GM19395 (cell line): ENCODE data around the gene GFI1.
"Not testable (repeated sequence)": the region's sequence is repeated elsewhere in the genome, so short reads cannot be mapped to it uniquely, and the experiment has no call there.

Experiments used
- ATAC-seq: cut with Tn5 transposase; IDR thresholded peaks from one replicate; pipeline ENCODE4 v1.9.1; 2021; ENCODE audit warnings: mild to moderate bottlenecking, moderate library complexity; ENCODE audit not compliant: unreplicated experiment

GFI1 gene

DNA sequence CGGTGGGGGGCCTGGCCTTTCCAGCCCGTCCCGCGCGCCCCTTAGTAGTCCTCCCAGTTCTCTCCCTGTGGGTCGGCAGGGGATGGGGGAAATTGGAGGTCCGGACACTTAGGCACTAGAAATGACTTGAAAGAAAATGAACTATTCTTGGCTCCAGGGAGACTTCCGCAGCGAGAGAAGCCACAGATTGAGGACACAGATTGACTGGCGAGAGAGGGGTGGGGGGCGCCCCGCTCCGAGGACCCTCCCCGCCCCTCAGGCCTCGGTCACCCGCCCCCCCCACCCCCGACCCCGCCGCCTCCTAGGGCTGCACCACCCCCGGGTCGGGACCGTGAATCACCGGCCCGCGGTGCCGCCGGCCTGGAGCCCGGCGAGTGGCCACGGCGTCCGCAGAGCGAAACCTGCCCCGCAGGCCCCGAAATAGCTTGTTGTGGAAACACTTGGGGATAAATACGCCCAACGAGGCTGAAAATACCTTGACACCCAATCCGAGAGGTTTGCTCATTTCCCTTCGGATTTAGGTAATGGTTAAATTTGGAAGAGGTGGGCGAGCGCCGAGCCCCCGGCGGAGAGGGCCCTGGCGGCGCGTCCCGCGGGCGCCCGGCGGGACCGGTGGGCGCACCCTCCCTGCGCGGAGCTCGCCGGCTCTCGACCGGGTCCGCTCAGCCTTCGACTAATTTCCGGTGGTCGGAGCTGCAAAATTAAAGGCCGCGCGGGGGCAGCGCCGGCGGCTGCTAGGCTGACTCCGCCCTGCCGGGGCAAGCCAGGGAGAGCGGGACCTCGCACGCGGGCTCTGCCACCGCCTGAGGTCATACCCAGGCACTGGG, at the start of gene GFI1:
Gene GFI1 (minus strand): TSS at position 675 of the 827 bp plus-strand sequence. CDS start 3,438 bp downstream, outside the sequence.
- ATAC-seq = peak; percentile 10

DNA sequence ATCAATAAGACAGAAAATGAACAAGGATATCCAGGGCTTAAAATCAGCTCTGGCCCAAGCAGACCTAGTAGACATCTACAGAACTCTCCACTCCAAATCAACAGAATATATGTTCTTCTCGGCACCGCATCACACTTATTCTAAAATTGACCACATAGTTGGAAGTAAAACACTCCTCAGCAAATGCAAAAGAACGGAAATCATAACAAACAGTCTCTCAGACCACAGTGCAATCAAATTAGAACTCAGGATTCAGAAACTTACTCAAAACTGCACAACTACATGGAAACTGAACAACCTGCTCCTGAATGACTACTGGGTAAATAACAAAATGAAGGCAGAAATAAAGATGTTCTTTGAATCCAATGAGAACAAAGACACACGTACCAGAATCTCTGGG, 45.6 kb upstream of the GFI1 start:
- ATAC-seq = not testable (repeated sequence)

DNA sequence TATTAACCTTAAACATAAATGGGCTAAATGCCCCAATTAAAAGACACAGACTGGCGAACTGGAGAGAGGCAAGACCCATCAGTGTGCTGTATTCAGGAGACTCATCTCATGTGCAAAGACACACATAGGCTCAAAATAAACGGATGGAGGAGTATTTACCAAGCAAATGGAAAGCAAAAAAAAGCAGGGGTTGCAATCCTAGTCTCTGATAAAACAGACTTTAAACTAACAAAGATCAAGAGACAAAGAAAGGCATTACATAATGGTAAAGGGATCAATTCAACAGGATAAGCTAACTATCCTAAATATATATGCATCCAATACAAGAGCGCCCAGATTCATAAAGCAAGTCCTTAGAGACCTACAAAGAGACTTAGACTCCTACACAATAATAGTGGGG, 45.2 kb upstream of the GFI1 start:
- ATAC-seq = not testable (repeated sequence)

DNA sequence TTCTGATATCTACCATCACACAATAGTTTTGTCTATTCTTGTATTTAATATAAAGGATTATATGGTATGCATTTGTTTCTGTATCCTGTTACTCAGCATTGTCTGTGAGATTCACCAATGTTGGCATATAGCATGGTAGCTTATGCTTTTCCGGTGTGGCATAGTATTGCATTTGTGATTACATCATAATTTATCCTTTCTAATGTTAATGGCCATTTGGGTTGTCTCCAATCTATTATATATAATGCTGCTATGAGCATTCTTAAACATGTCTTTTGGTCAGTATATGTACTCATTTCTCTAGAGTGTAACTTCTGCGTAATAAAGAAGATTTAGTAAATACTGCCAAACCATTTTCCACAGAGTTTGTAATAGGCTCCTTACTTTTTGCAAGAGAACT, 40.9 kb upstream of the GFI1 start:
- no peak for ATAC-seq

DNA sequence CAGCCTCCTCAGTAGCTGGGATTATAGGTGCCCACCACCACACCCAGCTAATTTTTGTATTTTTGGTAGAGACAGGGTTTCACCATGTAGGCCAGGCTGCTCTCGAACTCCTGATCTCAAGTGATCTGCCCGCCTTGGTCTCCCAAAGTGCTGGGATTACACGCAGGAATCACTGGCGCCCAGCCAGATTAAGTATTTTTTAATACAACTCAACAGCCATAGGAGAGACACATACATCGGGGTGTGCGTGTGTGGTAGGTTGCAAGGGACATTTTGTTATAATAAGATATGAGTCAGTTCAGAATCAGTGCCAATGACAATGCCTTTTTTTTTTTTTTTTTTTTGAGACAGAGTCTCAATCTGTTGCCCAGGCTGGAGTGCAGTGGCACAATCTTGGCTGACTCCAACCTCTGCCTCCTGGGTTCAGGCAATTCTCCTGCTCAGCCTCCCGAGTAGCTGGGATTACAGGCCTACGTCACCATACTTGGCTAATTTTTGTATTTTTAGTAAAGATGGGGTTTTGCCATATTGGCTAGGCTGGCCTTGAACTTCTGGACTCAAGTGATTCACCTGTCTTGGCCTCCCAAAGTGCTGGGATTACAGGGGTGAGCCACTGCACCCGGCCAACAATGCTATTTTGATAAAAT, 38.3 kb upstream of the GFI1 start:
- ATAC-seq = not testable (repeated sequence)

DNA sequence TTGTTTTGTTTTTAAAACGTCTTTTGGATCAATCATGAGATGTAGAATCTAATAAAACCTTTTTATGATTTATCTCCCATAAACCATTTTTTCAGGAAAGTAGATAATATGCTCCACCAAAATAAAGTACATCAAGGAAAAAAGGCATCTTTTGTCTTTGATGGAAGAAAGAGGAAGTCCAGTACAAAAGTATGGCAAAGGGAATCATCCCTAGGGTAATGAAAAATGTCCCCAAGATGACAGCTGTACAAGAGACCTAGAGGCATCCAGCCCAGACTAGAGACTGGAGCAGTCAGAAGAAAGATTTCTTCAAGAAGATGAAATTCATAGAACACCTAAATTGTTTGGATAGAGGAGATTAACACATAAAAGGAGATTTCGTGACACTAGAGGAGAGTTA, 32.3 kb upstream of the GFI1 start:
- ATAC-seq = no peak

DNA sequence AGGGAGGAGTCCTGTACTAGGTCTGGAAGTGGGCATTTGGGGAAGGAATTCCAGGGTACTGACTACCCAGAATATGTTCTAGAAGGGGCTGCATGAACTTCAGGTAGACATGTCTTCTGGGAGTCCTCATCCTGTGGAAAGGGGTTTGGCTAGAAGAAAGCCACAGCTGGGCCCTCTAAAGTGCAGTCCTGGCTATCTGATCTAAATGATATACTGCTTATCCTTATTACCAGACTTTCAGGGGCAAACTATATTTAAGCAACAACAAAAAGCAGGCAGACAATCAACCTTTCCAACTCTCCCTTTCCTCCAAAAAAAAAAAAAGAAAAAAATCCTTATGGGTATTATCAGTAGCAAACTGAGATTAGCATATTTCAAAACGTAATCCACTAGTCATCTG, 29.8 kb upstream of the GFI1 start:
- no peak for ATAC-seq

DNA sequence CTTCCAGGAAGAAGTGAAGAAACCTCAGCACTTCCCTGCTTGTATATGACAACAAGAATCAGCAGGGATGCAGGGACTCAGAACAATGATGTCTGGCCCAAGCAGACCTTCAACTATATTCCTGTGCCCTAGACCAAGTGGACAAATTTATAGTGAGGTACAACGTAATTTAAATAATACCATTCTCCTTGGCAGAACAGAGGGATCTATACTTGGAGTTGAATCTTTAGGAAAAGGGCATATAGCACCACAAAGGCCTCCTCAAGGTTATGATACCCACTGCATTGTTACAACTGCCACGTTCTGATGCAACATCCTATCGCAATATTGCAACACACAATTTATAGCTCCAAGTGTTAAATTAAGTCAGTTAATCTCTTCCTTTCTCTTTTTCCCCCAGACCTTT, 29.1 kb upstream of the GFI1 start:
- no peak for ATAC-seq

DNA sequence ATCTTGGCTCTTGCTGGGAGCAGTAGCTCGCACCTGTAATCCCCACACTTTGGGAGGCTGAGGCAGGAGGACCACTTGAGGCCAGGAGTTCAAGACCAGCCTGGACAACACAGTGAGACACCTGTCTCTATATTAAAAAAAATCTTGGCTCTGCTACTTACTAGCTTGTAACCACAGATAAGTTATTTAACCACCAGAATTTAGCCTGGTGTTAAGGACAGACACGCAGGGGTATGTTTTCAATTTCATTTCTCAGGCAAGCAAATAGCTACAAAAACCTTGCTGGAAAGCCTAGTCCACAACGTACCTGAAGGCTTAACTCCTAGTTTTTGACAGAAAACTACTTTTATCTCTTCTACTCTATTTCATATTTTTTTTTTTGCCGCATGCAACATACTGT, 24.8 kb upstream of the GFI1 start:
- ATAC-seq = peak; percentile 75

DNA sequence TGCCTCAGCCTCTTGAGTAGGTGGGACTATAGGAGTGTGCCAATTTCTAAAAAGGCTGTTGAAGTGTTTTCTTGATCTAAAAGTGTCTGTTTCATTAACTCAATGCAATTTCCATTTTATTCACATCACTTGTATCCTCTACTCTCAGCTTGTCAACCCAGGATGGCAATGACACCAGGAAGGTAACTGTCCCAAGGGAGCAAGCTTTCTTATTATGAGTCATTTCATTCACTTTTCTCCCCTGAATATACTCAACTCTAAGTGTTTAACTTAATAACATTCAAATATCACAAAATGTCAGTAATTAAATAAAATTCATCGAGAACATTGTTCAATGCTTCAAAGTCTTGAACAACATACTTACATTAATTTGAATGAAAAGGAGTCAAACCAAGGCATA, 22.9 kb upstream of the GFI1 start:
- no peak for ATAC-seq

DNA sequence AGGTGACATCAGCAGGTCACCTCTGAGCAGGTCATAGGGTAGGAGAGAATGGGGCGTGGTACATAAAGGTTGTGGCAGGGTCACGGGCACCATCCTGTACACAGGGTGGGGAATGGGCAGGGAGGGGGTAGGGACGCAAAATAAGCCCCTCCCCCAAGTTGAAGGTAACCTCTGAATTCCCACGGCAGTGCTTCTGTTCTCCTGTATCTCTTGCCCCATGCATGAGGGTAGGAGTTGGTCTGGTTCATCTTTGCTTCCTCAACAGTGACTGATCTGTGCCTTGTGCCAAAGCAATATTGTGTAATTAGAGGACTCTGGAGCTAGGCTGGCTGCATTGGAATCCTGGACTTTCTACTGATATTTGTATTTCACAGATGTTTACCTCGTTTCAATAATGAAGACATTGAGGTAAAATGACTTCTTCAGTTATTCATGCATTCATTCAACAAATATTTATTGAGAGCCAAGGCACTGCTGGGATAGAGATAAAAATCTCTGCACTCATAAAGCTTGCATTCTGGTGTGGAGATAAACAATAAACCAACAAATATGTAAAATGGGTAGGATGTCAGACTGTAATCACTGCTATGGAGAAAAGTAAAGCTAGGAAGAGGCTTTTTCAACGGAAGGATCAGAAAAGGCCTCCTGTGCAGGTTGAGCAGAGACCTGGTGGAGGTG, 18.4 kb upstream of the GFI1 start:
- ATAC-seq = no peak

DNA sequence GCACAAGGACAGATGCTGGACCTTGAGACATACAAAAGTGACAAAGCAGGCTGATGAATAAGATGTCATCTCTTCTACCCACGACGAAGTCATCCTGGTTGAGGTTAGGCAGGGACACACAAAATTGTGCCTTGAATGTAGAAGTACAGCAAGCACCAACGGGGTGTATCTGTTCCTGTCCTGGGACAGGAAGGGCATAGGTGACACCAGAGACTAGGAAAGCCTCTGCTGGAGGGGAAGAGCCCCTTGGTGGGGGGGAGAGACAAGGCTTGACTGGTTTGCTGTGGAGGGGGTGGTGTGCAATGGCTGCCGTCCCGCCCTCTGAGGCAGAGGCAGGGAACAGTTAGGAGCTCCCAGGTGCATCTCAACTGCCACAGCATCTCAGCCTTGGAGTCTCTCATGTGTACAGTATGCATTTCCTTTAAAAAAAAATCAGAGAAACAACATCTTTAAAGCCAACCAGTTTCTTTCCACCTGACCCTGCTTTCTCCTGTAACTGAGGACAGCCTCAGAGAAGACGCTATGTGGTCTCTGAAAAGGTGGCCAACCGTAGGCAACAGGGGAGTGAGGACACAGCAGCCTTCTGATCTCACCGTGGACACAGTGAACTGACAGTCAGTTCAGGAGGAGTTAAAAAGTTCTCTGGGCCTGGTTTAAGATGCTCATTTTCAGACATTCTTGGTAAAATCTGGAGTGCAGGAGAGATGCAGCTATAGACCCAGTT, 17.7 kb upstream of the GFI1 start:
- no peak for ATAC-seq

DNA sequence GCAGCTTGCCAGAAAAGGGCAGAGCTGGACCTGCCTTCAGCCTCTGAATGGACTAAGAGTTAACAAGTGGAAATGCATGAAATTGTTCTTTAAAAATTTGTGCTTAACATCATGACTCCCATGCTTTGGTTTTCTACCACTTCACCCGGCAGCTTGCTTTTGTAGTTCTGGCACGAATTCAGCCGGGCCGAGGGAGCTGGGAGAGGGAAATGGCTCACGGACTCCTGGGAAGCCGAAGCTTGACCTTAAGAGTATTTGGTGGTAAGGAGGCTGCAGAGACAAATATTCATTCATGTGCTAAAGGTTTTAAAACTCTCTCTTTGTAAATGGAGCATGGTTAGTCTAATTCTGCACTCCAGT, 17.2 kb upstream of the GFI1 start:
- ATAC-seq = no peak

DNA sequence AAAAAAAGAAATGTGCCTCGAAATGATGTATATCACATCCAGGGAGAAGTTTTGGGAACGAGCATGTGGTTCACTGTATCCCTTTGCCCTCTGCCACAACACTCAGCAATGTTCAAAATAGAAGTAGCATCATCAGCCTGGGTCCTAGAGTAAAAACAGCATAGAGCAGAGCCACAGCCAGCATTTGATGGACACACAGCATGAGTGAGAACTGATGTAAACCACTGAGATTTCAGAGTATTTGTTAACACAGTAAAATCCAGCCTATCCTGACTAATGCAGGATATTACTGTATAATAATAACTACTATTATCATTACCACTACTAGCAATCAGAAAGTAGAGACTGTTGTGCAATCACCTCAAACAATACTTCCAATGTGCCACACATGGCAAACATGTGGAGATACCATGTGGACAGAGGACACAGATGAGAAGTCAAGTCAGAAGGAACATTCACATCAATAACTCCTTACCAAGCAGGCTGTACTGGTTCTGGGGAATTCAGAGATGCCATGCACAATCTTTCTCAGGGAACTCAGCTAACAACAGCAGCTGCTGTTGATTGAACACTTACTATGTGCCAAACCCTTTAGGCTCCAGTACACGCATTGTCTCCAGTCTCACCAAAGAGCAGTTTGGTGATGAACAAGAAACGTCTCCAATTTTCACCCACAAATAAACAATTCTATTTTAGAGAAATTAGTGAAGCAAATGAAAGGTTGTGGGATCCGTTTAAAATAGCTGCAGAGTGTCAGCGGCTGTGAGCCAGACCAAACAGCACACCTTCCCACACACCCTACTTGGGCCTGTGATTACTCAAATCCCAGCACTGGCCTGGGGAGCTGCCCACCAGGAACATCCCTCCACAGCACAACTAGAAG, 16.6 kb upstream of the GFI1 start:
- peak; percentile 44 for ATAC-seq

DNA sequence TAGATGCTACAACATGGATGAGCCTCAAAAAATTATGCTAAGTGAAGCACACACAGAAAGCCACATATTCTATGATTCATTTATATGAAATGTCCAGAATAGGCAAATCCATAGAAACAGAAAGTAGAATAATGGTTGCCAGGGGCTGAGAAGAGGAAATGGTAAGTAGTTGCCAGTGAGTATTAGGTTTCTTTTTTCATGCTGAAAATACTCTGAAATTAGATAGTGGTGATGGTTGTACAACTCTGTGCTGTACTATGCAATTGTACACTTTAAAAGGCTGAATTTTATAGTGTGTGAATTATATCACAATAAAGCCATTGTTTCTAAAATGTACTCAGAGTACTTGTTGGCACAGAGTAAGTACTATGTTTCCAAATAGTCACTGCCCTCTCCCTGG, 15.5 kb upstream of the GFI1 start:
- ATAC-seq = peak; percentile 65

DNA sequence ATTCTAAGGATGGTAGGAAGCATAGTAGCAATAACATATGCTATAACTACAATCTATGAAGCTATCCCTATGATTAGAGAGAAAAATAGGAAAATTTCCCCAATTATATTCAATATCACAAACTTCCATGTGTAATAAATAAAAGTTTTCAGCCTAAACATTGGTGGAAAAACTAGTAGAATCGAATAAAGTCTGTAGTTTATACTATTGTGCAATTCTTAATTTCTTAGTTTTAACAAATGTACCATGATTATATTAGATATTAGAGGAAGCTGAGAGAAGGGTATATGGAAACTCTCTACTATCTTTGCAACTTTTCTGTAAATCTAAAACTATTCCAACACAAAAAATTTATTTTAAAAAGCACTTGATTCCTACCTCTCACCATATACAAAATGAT, 13.8 kb upstream of the GFI1 start:
- no peak for ATAC-seq

DNA sequence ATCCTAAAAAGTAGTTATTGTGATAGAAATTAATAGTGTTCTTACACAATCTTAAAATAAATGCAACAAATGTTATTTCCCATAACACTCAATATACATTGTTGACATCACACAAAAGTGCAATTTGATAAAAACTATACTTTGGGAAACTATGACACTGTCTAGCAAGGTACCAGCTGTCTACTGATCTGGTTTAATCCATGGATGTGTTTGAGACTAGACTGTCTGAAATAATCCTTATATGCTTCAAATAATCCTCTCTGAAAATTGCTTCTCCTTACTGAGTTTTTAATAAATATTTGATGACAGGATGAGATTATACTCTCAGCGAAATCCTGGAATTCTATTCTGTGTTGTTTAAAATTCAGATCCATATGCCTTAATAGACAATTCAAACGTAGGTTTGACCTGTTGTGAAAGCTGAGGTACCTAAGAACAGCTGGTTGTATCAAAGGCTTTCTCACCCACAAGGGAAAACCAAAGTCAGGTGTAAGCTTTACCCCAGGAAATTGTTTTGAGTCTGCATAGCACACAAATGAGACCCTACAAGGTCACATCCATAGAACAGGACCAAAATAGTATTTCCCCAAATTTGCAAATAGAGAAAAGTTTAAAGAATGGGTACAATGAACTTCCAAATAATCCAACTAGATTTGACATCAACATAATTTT, 8.8 kb upstream of the GFI1 start:
- ATAC-seq = no peak

DNA sequence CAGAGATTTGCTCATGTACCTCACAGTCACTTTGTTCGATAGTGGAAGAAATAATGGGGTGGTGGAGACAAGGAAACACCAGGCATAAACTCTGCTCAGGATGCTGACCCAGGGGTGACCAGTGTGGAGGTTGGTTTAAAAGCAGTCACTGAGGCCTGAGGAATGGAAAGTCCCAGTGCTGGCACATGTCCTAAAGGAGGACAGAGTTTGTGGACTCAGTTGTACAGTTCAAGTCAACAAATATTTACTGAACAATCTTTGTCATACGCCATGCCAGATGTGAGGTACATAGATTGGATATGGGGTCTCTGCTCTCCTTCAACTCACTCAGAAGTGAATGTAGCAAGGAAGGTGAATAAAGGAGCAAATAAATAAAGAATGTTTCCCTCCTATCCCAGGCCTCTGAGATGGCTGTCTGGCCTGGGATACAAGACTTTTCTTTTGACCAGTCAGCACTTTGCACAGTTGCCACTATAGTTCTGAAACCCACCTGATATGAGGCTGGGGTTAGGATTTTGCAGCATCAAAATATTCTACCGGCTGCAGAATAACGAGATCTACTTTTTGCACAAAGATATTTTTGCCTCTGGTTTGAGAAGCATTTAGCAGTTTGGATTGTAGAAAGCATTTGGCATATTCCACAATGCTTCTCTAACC, 7.9 kb upstream of the GFI1 start:
- no peak for ATAC-seq

DNA sequence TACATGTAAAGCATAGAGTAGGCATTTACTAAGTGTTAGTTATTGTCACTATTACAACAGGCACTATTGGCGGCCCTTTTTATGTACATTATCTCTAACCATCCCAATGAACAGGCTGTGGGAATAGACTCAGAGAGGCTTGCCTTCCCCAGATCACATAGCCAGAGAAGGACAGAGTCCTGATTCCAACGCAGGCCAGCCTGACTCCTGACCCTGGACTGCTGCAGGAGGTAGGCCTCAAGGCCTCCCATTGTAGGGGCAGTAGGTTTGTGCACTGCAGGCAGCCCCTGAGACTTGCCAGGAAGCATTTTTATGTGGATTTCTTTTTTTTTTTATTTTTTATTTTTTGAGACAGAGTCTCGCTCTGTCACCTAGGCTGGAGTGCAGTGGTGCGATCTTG, 6.4 kb upstream of the GFI1 start:
- ATAC-seq = no peak
